ENCODE results near the gene PRF1. TPM values are rescaled to one million over a fixed set of nuclear protein-coding genes. Genes with fewer than 3 reads are reported as not detected.

Gene PRF1
- total RNA-seq, 4 donors from 2014 or later = 1.4 to 3.5 (median 2.9) TPM

DNA sequence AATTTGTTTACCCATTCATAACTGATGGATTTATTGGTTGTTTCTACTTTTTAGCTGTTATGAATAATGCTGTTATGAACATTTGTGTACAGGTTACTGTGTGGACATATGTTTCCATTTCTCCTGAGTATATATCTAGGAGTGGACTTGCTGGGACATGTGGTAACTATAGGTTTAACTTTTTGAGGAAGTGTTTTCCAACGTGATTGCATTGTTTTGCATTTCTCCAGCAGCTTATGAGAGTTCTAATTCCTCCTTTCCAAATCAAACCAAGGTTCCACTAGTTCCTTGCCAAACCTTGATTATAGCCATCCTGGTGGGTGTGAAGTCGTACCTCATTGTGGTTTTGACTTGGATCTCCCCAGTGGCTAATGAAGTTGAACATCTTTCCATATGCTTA is 2.6 kb upstream of the PRF1 start:
- no peaks in the 10 kb centered on the region for H3K36me3 ChIP-seq
- TF ChIP-seq, protein P1, sequence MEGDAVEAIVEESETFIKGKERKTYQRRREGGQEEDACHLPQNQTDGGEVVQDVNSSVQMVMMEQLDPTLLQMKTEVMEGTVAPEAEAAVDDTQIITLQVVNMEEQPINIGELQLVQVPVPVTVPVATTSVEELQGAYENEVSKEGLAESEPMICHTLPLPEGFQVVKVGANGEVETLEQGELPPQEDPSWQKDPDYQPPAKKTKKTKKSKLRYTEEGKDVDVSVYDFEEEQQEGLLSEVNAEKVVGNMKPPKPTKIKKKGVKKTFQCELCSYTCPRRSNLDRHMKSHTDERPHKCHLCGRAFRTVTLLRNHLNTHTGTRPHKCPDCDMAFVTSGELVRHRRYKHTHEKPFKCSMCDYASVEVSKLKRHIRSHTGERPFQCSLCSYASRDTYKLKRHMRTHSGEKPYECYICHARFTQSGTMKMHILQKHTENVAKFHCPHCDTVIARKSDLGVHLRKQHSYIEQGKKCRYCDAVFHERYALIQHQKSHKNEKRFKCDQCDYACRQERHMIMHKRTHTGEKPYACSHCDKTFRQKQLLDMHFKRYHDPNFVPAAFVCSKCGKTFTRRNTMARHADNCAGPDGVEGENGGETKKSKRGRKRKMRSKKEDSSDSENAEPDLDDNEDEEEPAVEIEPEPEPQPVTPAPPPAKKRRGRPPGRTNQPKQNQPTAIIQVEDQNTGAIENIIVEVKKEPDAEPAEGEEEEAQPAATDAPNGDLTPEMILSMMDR (IDR thresholded peaks at IDR 0.05) = no peak
- no peak for TF ChIP-seq POLR2A (IDR thresholded peaks at IDR 0.05)
- H3K4me3 ChIP-seq (replicated peaks in 1 of 3) = no peak overlapping the region
- H3K9me3 ChIP-seq = no peaks in the 10 kb centered on the region
- 82 to 87% methylated on average over 2 of the region's 2 CpGs for WGBS, 2 donors
- DNase-seq = no peak
- no peaks in the 10 kb centered on the region for H3K4me1 ChIP-seq
- intact Hi-C loops (cut with DNase I) = no loop called here
- H3K27ac ChIP-seq = no peak overlapping the region
- H3K27me3 ChIP-seq = no peaks in the 10 kb centered on the region

DNA sequence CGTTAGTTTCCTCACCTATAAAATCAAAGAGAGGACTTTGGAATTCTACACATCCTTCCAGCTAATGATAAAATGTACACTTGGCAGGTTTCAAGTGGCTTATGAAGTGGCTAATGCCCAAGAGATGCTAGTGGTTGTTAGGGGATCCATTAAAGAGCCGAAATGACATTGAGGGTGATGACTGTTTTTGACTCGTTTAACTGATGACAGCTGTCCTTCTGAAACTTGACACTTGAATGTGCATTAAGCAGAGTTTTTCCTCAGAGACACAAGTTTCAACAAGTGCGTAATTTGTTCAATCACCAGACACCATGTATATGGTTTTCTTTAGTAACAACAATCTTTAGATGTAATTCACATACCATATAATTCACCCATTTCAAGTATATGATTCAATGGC is 1.6 kb upstream of the PRF1 start:
- 80 to 84% methylated on average over 4 of the region's 4 CpGs for WGBS, 2 donors
- no peaks in the 10 kb centered on the region for H3K4me1 ChIP-seq
- H3K9me3 ChIP-seq = no peaks in the 10 kb centered on the region
- intact Hi-C loops (cut with DNase I) = no loop called here
- no peak overlapping the region for H3K4me3 ChIP-seq (replicated peaks in 1 of 3)
- TF ChIP-seq, protein P1 (IDR thresholded peaks at IDR 0.05) = no peak
- no peak for TF ChIP-seq POLR2A (IDR thresholded peaks at IDR 0.05)
- H3K27me3 ChIP-seq = no peaks in the 10 kb centered on the region
- H3K27ac ChIP-seq = no peak overlapping the region
- H3K36me3 ChIP-seq = no peaks in the 10 kb centered on the region
- DNase-seq = no peak

- DNase-seq = no peak
- no peaks in the 10 kb centered on the region for H3K9me3 ChIP-seq
- no peak for TF ChIP-seq POLR2A (IDR thresholded peaks at IDR 0.05)
- TF ChIP-seq, protein P1 (IDR thresholded peaks at IDR 0.05) = no peak
- no peaks in the 10 kb centered on the region for H3K36me3 ChIP-seq
- no peak overlapping the region for H3K4me3 ChIP-seq (replicated peaks in 1 of 3)
- no peaks in the 10 kb centered on the region for H3K4me1 ChIP-seq
- WGBS, 2 donors = 79 to 84% methylated on average over 7 of the region's 7 CpGs
- no peaks in the 10 kb centered on the region for H3K27me3 ChIP-seq
- no peak overlapping the region for H3K27ac ChIP-seq
- intact Hi-C loops (cut with DNase I) = no loop called here
Measured at GRCh38 chr10:70603449-70603801, 884 bp upstream of the PRF1 start.

- H3K4me1 ChIP-seq = no peaks in the 10 kb centered on the region
- no peaks in the 10 kb centered on the region for H3K9me3 ChIP-seq
- H3K4me3 ChIP-seq (replicated peaks in 1 of 3) = no peak overlapping the region
- DNase-seq = no peak
- WGBS, 2 donors = 87 to 91% methylated on average over 5 of the region's 5 CpGs
- intact Hi-C loops (cut with DNase I) = no loop called here
- H3K27ac ChIP-seq = no peak overlapping the region
- no peaks in the 10 kb centered on the region for H3K36me3 ChIP-seq
- H3K27me3 ChIP-seq = no peaks in the 10 kb centered on the region
- no peak for TF ChIP-seq POLR2A (IDR thresholded peaks at IDR 0.05)
- TF ChIP-seq, protein P1 (IDR thresholded peaks at IDR 0.05) = no peak
Measured at GRCh38 chr10:70601746-70602145, 795 bp downstream of the PRF1 start.

DNA sequence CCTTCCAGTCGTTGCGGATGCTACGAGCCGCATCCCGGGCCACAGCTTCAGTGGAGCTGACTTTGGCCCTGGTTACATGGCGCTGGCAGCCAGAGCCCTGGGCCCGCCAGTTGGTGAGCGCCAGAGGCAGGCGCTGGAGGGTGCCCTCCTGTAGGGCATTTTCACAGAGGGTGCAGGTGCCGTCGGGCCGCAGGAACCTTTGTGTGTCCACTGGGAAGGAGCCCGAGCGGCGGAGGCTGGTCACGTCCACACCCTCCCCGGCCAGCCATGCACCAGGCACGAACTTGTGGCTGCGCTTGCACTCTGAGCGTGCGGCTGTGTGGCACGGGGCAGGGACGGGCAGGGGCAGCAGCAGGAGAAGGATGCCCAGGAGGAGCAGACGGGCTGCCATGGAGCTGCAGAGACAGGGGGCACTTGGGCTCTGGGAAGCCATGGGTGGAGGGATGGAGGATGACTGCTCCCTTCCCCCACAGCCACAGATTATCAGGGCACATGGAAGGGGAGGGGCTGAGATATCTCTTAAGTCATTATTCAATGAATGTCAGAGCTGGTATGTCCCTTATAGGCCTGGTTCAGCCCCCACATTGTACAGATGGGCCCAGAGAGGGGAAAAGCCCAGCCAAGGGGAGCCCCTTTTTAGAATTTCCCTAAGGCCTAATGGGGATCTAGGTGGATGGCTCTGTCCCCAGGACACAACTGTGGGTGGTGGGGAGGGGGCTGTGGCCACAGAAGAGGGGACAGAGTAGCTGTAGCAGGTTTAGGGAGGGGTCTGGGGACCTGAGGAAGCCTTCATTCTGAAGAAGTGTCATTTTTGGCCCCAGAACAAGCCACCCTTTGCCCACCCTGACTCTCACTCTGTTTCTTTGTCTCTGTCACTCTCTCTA is 1.8 kb downstream of the PRF1 start:
- Histone ChIP-seq H3K9me3 (no peaks in the 10 kb centered on the region), H3K4me3 (replicated peaks in 1 of 3) (no peak overlapping the region), H3K4me1 (no peaks in the 10 kb centered on the region), H3K36me3 (no peaks in the 10 kb centered on the region), H3K27ac (no peak overlapping the region), H3K27me3 (no peaks in the 10 kb centered on the region)
- intact Hi-C loops (cut with DNase I) = no loop called here
- no peak for DNase-seq
- WGBS, 2 donors = 93 to 95% methylated on average over 20 to 24 of the region's 24 CpGs
- TF ChIP-seq POLR2A (IDR thresholded peaks at IDR 0.05) = no peak
- TF ChIP-seq, protein P1 (IDR thresholded peaks at IDR 0.05) = no peak

All from thyroid gland (tissue), 4 donors.